NCI-H510A (cell line): ENCODE results near the gene LONRF3.

Source experiments
- DNase-seq: peaks from one replicate; lab custom pipeline; 2025; lab: John Stamatoyannopoulos, UW

The LONRF3 gene

GRCh38 chrX:119036107-119037029 is 62.0 kb downstream of the LONRF3 start:
- DNase-seq, result no peak

GRCh38 chrX:119040432-119040831 is 66.0 kb downstream of the LONRF3 start:
- no peak for DNase-seq

- no peak for DNase-seq
These were observed 66.8 kb downstream of the LONRF3 start for GRCh38 chrX:119041175-119041574.

- no peak for DNase-seq
These were observed 67.6 kb downstream of the LONRF3 start for GRCh38 chrX:119042040-119042439.

- DNase-seq, result no peak
These were observed 68.6 kb downstream of the LONRF3 start for GRCh38 chrX:119042996-119043395.

GRCh38 chrX:119045884-119046283 is 71.5 kb downstream of the LONRF3 start:
- no peak for DNase-seq

GRCh38 chrX:119055687-119056086 is 81.3 kb downstream of the LONRF3 start:
- no peak for DNase-seq

- peak; percentile 0 for DNase-seq
These were observed 88.4 kb downstream of the LONRF3 start for GRCh38 chrX:119062750-119063374.

GRCh38 chrX:119063428-119063827 is 89.0 kb downstream of the LONRF3 start:
- DNase-seq, result no peak

- DNase-seq, result peak; percentile 4
These were observed 92.8 kb downstream of the LONRF3 start for GRCh38 chrX:119067023-119067739.
